Astrocyte of the spinal cord (primary cell): ENCODE data around the gene GLUD1.
"Not testable (repeated sequence)": the region's sequence is repeated elsewhere in the genome, so short reads cannot be mapped to it uniquely, and the experiment has no call there.

Experiments
- DNase-seq: peaks from one replicate; pipeline ENCODE4 v3.0.0; 2011; ENCODE audit warnings: low read depth, low spot score
- H3K4me3 ChIP-seq: 2 replicates; pipeline ENCODE4 v1.5.1; 2011; ENCODE audit warnings: low read depth, mild to moderate bottlenecking, low read length, moderate library complexity
- in situ Hi-C: cut with HindIII; loops from 2 replicates; pipeline ENCODE4 v1.10.0; 2017; ENCODE audit warnings: low sequenced_read_pairs
- TF ChIP-seq, protein P1 (sequence below): IDR thresholded peaks from 2 replicates; pipeline ENCODE4 v1.5.1; 2012; ENCODE audit warnings: low read depth, mild to moderate bottlenecking, low read length, inconsistent platforms

GLUD1 gene

DNA sequence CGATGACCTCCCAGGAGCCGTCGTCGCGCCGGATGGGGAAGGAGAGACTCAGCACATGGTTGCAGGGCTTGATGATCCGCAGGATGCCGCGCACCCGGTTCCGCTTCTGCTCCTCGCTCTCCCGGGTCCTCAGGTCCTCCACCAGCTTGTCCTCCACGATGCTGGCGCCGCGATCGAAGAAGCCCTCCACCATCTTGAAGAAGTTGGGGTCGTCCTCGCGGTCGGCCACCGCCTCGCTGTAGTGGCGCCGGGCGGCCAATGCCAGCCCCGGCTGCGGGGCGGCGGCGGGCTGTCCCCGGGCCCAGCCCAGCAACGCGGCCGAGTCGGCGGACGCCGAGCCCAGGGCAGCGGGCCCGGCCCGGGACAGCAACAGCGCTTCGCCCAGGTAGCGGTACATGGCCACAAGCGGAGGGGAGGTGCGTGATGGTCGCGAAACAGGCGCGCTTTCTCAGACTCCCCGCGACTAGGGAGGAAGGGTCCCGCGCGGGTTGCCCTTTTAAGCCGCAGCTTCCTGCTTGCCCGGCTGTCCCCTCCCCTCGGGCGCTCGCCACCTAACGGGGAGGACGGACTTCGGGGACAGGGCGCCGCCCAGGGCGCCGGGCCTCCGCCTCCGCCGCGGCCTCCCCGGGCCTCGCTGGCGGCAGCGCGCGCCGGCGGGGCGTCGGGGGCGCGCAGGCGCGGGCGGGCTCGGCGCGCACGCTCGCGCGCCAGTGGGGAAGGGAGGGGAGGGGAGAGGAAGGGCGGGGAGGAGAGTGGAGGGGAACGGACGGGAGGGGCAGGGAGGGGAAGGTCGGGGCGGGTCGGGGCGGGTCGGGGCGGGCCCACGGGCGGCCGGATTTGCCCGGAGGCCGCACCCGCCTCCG is at the start of gene GLUD1, which contains the start of gene SHLD2:
TSS of gene GLUD1 (minus strand) at position 471 of the 863 bp plus-strand sequence. CDS start at position 397, 74 bp downstream.
TSS of gene SHLD2 (plus strand) at position 834 of the 863 bp plus-strand sequence. CDS start 56,149 bp downstream, outside the sequence.
- in situ Hi-C loops: no loop called here
- TF ChIP-seq, protein P1, sequence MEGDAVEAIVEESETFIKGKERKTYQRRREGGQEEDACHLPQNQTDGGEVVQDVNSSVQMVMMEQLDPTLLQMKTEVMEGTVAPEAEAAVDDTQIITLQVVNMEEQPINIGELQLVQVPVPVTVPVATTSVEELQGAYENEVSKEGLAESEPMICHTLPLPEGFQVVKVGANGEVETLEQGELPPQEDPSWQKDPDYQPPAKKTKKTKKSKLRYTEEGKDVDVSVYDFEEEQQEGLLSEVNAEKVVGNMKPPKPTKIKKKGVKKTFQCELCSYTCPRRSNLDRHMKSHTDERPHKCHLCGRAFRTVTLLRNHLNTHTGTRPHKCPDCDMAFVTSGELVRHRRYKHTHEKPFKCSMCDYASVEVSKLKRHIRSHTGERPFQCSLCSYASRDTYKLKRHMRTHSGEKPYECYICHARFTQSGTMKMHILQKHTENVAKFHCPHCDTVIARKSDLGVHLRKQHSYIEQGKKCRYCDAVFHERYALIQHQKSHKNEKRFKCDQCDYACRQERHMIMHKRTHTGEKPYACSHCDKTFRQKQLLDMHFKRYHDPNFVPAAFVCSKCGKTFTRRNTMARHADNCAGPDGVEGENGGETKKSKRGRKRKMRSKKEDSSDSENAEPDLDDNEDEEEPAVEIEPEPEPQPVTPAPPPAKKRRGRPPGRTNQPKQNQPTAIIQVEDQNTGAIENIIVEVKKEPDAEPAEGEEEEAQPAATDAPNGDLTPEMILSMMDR: no peak
- peak; percentile 90 for DNase-seq
- H3K4me3 ChIP-seq: peak within 1 kb of the TSS; percentile 81

DNA sequence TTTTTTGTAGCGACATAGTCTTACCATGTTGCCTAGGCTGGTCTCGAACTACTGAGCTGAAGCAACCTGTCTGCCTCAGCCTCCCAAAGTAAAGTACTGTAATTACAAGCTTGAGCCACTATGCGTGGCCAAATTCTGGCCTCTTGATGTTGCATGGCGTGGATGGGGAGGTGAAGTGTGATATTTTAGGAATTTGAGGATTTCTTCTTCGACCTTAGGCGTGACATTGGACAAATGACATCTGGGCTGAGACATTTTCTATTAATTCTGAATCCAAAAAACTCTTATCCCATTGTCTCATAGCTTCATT is 48.4 kb upstream of the GLUD1 start:
- DNase-seq, H3K4me3 ChIP-seq, in situ Hi-C loops: not testable (repeated sequence)

DNA sequence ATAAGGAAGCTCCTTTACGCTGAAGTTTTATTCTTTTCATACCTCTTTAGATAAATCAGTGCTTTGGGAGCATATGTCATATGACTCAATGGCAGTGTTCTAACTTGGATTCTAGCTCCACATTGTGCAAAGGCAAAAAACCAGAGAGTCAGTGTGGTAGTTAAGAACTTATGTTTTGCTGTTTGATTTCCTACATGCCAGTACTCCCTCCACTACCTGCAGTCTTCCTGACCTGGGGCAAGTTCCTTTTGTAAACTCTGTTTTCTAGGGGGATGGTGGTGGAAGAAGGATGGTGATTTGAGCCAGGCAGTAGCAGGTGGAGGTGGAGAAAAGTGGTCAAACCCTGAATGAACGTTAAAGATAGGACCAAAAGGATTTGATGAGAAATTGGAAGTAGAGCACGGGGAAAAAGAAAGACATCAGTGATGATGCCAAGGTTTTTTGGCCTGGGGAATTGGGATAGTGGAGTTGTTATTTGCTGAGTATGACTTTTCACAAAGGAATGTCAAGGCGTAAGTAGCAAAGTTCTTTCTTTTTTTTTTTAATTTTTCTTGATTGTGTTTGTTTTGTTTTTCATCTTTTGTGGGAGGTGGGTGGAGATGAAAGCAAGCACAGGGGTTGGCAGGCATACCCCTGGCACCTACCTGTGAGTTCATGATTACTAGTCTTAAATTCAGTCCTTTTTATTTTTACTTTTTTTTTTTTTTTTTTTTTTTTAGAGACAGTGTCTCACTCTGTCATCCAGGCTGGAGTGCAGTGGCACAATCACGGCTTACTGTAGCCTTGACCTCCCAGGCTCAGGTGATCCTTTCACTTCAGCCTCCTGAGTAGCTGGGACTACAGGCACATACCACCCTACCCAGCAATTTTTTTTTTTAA is 47.8 kb upstream of the GLUD1 start:
- peak; percentile 18 for DNase-seq
- in situ Hi-C loops: not testable (repeated sequence)

DNA sequence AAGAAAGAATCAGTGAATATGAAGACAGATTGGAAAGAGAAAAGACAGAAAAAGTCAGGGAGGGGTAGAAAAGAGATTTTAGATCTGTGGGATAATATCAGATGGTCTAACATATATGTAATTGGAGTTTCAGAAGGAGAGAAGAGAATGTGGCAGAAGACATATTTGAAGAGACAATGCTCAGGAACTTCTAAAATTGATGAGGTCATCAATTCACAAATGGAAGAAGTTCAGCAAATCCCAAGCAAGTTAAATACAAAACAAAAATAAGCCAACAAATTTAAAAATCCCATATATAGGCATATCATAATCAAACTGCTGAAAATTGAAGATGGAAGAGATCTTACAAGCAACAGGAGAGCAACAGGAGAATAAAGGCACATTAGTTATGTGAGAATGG is 42.8 kb upstream of the GLUD1 start:
- in situ Hi-C loops, DNase-seq, H3K4me3 ChIP-seq: not testable (repeated sequence)

More for the DNA sequence above, 47.8 kb upstream of the GLUD1 start:
- not testable (repeated sequence) for H3K4me3 ChIP-seq

DNA sequence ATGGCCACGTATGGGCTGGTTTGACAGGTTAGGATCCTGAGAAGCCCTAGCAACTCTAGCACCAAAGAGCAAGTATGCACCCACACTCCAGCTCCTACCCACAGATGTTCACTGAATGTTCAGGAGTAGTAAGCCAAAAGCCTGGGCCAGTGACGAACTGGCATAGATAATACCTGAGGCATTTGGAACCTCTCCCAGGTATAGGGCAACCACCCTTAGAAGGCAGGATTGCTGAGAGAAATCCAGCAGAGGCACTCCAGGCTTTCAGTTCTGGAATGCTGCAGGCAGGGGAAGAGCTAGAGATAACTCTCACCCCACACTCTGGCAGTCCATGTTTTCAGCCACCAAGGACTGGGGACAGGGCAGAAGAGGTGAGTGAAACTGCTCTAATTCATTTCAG is 39.8 kb upstream of the GLUD1 start:
- DNase-seq, in situ Hi-C loops, H3K4me3 ChIP-seq: not testable (repeated sequence)

DNA sequence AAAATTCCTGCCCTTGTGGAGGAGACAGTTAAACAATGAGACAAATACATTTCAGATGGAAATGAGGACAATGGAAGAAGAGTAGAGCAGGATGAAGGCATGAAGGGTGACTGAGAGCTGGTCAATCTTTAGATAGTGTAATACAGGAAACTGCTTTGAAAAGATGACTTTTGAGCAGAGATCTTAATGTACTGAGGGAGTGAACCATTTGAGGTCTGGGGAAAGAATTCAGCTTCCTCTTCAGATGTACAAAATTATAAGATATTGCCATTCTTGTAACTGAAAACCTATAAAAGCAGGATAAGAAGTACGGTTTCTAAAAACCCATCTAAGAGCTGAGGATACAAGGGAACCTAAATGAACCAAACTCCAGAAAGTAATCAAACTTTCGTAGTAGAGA is 39.3 kb upstream of the GLUD1 start:
- in situ Hi-C loops, H3K4me3 ChIP-seq, DNase-seq: not testable (repeated sequence)

DNA sequence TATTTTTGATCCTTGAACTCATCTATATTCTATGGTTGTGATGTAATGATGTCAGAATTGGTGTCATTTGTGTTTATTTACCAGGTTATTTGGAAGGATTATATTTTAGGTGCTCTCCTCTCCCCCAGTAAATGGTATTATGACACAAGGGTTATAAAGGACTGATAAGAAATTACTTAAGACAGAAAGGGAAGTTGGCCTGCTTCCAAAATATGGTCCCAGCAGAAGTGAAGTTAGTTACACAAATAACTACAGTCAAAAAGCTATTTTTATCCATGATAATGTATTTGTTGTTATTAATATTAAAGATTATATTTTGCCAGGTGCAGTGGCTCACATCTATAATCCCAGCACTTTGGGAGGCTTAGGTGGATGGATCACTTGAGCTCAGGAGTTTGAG is 37.5 kb upstream of the GLUD1 start:
- H3K4me3 ChIP-seq, in situ Hi-C loops, DNase-seq: not testable (repeated sequence)

DNA sequence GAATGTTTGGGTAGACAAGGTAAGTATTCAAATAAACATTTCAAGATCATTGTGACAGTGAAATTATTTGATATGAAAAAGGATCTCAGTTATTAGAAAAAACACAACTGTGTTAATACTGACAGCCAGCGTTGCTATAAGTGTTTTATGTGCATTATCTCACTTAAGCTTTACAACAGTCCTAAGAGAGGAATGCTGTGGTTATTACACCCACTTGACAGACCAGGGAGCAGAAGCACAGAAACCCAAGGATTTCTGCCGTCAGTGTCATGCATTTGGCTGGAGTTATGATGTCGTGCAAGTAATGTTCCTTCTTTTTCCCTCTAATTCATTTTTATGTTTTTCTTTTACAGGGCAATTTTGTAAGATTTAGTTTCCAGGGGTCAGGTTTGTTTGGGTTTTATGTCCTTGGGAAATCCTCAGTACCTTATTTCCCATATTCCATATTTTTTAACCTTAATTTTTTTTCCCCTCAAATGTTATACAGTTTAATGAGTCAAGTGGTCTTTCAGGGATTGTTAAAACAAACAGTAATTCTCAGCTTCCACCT is 33.0 kb upstream of the GLUD1 start:
- H3K4me3 ChIP-seq, DNase-seq, in situ Hi-C loops: not testable (repeated sequence)

DNA sequence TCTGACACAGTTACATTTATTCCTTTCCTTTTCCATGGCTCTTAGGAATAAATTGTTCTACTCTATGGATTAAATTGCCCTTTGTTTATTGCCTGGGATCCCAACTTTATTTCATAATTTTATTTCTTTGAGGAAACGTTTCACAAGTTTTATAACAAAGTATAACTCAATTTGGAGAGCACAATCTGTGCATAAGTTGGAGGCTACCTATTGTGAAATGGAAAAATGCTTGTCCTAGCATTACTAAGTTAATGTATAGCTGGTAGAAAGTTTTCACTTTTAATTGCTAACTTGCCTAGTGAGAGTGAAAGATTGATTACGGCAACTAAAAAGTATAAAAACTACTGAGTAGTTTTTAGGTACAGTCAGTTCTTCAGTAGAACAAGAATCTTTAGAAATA is 32.4 kb upstream of the GLUD1 start:
- H3K4me3 ChIP-seq, DNase-seq, in situ Hi-C loops: not testable (repeated sequence)

DNA sequence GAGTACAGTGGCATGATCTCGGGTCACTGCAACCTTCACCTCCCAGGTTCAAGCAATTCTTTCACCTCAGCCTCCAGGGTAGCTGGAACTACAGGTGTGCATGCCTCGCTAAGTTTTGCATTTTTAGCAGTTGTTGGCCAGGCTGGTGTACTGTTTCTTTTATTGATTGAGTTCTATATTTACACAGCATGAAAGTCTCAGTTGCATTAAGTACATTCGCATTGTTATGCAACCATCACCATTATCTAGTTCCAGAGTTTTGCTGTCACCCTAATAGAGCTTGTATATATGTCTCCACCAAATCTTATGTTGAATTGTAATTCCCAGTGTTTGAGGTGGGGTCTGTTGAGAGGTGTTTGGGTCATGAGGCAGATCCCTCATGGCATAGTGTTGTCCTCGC is 28.7 kb upstream of the GLUD1 start:
- H3K4me3 ChIP-seq, DNase-seq, in situ Hi-C loops: not testable (repeated sequence)

DNA sequence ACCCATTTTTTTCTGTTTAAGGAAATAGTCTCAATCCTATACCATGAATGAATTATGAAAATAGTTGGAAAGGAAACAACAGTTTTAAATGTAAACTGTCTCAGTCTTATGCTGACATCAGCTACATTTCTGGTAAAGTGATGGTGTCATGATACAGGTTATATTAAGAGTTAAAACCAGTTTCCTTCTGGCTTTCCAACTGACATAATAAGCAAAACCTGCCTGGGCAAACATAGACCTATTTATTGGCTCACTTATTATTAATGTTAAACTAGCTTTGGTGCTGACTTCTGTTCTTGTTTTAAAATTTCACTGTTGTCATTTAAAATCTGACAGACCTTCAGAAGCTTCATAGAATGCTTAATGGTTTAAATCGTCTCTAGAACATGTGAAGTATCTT is 24.4 kb upstream of the GLUD1 start:
- in situ Hi-C loops, H3K4me3 ChIP-seq, DNase-seq: not testable (repeated sequence)

DNA sequence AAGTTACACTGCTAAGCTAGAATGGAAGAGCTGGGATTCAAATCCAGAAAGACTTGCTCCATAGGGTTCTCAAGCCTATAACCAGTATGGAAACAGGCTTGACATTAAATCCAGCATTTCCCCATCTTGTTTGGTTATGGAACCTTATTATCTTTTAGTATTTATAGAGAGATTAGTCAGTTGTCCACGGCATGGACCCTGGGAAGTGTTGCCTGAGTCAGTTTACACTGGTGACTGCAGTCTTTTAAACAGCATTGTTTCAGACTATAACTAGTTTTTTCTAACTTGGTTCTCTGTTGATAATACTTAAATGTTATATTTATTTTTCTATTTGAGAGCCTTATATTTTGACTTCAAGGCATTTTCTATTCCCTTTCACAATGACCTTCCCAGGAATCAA is 23.5 kb upstream of the GLUD1 start:
- DNase-seq, H3K4me3 ChIP-seq, in situ Hi-C loops: not testable (repeated sequence)
